Measurements from ENCODE around the gene BOD1L1.

GRCh38 chr4:13615161-13615560, 12.4 kb downstream of the BOD1L1 start:
- TF ChIP-seq EZH2phosphoT487 (IDR thresholded peaks at IDR 0.05; ENCODE audit: insufficient read depth, low read depth) (no peak), EZH2 (IDR thresholded peaks at IDR 0.05; ENCODE audit: insufficient read depth, poor library complexity, severe bottlenecking) (no peak)
